NCI-H2081 treated with DMSO at 0.1 percent for 48 hours (cell line): ENCODE data around the gene KRT78.
"Not testable (repeated sequence)": the region's sequence is repeated elsewhere in the genome, so short reads cannot be mapped to it uniquely, and the experiment has no call there.

ENCODE experiments used
- DNase-seq: peaks from one replicate; lab custom pipeline; 2025; lab: John Stamatoyannopoulos, UW

Gene KRT78

GRCh38 chr12:52796429-52796794, 52.4 kb downstream of the KRT78 start:
- no peak for DNase-seq

GRCh38 chr12:52795694-52796428, 52.9 kb downstream of the KRT78 start, which contains the start of gene KRT3:
KRT3 (minus strand) TSS chr12:52796117; CDS start chr12:52796042, 75 bp downstream.
- no peak for DNase-seq

- not testable (repeated sequence) for DNase-seq
Observed at GRCh38 chr12:52795332-52795674, 53.5 kb downstream of the KRT78 start.

- no peak for DNase-seq
Observed at GRCh38 chr12:52794479-52795331, 54.1 kb downstream of the KRT78 start.

- DNase-seq = no peak
Observed at GRCh38 chr12:52792185-52793029, 56.4 kb downstream of the KRT78 start.

- no peak for DNase-seq
Observed at GRCh38 chr12:52791271-52792184, 57.3 kb downstream of the KRT78 start.

- DNase-seq = no peak
Observed at GRCh38 chr12:52790427-52791270, 58.1 kb downstream of the KRT78 start.

GRCh38 chr12:52789637-52790426, 59.0 kb downstream of the KRT78 start:
- DNase-seq = no peak

- no peak for DNase-seq
Observed at GRCh38 chr12:52788876-52789636, 59.7 kb downstream of the KRT78 start.

GRCh38 chr12:52788192-52788875, 60.5 kb downstream of the KRT78 start:
- no peak for DNase-seq
